SKM-1 (cell line): ENCODE measurements around the gene CASKIN1.

Experiments
- DNase-seq: peaks from one replicate; lab custom pipeline; 2025; ENCODE audit not compliant: unreplicated experiment; lab: John Stamatoyannopoulos, UW

Gene CASKIN1

GRCh38 chr16:2160915-2161551, 35.4 kb downstream of the CASKIN1 start:
- no peak for DNase-seq

DNA sequence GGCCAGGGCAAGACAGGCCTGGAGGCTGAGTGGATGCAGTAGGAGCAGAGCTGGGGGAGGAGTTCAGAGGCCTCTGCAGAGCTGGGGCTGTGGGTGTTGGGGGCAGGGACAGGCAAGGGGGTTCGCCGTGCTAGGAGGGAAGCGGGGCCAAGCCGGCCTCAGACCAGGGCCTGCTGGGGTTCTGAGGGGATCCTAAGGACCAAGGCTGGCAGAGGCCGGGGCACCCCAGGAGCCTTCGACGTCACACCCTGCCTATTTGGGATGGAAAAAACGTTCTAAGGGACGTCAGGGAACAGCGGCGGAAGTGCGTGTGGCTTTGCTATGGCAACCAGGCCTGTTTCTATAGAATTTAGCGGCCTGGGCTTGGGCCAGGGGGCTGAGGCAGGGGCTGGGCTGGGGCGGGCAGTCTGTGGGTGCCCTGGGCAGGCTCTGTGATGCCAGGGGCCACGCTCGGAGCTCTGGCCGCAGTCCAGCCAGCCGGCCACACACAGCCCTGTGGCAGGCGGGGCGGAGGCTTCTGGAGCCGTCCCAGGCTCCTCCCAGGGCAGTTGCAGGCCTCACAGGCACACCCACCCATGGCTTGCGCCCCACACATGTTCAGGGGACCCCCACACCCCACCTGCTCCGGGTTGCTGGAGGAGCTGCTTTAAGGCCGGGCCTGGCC, 37.1 kb downstream of the CASKIN1 start:
- DNase-seq, result no peak

- DNase-seq, result no peak
Observed at GRCh38 chr16:2158262-2158638, 38.2 kb downstream of the CASKIN1 start.

- DNase-seq, result no peak
Observed at GRCh38 chr16:2157480-2158261, 38.7 kb downstream of the CASKIN1 start.

GRCh38 chr16:2156849-2157224, 39.6 kb downstream of the CASKIN1 start:
- no peak for DNase-seq

- no peak for DNase-seq
Observed at GRCh38 chr16:2155977-2156848, 40.2 kb downstream of the CASKIN1 start.

- peak; percentile 99 for DNase-seq
Observed at GRCh38 chr16:2155091-2155950, 41.1 kb downstream of the CASKIN1 start, which contains the start of gene TRAF7. Gene TRAF7, plus strand, starts transcription at chr16:2155782. Its CDS starts 8,139 bp downstream, at chr16:2163921.

GRCh38 chr16:2154533-2155090, 41.8 kb downstream of the CASKIN1 start:
- DNase-seq, result no peak

- no peak for DNase-seq
Observed at GRCh38 chr16:2152695-2153506, 43.5 kb downstream of the CASKIN1 start.

DNA sequence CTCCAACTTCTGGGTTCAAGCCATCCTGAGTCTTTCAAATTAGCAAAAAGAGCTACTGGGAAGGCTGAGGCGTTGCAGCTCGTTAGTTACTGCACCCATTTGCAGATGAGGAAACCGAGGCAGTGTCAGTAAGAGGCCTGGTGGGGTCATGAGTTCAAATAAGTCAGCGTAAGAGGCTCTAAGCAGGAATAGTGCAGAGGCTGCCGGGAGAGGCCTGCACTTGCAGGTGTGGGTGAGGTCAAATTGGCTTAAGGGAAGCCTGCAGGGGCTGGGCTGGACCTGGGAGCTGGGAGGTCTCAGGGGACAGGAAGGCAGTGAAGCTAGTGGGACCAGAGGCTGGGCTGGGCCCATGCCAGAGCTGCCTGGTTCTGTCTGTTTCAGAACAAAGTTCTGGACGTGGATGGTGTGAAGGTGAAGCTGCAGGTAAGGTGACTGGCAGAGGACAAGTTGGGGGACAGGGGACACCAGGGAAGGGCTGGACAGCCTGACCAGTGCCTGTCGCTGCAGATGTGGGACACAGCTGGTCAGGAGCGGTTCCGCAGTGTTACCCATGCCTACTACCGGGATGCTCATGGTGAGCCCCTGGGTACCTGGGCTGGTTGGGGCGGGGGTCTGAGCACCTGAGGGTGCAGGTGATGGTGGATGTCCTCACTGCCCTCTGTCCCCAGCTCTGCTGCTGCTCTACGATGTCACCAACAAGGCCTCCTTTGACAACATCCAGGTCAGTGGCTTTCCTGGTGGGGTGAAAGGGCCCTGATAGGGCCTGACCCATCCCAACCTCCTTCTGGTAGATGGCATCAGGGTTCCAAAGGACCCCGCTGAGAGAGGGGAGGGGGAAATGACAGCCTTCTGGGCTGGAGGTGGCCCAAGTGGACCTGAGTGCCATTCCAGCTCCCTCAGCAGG, 45.0 kb downstream of the CASKIN1 start:
- DNase-seq, result no peak

GRCh38 chr16:2150418-2151187, 45.8 kb downstream of the CASKIN1 start:
- no peak for DNase-seq

DNA sequence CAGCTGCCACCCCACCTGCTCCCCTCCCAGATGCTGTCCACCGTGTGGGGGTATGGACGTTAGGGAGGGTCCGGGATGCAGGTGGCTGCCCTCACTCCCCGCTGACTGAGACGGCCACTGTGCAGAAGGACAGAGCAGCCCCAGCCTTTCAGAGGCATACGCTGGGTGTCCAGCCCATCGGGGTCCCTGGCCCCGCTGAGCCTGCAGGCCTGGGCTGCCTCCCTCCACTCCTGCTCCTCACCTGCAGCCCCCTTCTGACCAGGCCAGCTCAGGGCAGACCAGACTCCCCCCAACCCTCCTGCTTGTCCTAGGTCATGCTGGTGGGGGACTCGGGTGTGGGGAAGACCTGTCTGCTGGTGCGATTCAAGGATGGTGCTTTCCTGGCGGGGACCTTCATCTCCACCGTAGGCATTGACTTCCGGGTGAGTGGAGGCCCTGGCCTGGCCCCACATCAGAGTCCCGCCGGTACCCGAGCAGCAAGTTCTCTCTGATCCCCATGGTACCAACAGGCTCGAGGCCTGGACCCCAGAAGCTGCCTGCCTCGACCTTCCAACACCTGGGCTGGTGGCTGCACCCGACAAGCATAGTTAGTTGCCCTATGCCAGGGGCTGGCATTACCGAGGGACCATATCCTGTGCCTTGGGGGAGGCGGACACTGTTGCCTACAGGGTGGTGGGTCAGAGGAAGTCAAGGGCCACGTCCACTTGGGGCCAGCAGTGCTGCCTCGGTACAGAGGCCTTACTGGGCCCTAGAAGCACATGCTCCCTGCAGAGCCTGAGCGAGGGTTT, 46.6 kb downstream of the CASKIN1 start:
- no peak for DNase-seq

- no peak for DNase-seq
Observed at GRCh38 chr16:2148714-2149629, 47.4 kb downstream of the CASKIN1 start.

GRCh38 chr16:2147981-2148671, 48.3 kb downstream of the CASKIN1 start, which contains the start of gene RAB26:
Gene RAB26, plus strand, starts transcription at chr16:2148625. Its CDS starts 159 bp downstream, at chr16:2148784.
- no peak for DNase-seq

- no peak for DNase-seq
Observed at GRCh38 chr16:2147378-2147777, 49.0 kb downstream of the CASKIN1 start.
